ENCODE results near the gene RAB4B.

- TF ChIP-seq REST (IDR thresholded peaks at IDR 0.05; ENCODE audit: insufficient read depth in 1 of 2, low read depth in 2 of 2, low read length in 2 of 2) (no peak), POLR2AphosphoS5 (IDR thresholded peaks at IDR 0.05; ENCODE audit: low read depth, low read length) (no peak), TAF1 (IDR thresholded peaks at IDR 0.05; ENCODE audit: borderline replicate concordance, insufficient read depth, low read length) (no peak), SIN3A (IDR thresholded peaks at IDR 0.05; ENCODE audit: borderline replicate concordance, insufficient read depth, low read length) (no peak)
These were observed 3.0 kb upstream of the RAB4B start, which contains the start of gene MIA for GRCh38 chr19:40774916-40775631.
